OCI-LY7 (cell line): ENCODE results near the gene UNC13A. TPM values are rescaled to one million over a fixed set of nuclear protein-coding genes. Genes with fewer than 3 reads are reported as not detected.

Source experiments
- BruUV-seq: library from RNA; stranded (reverse); fragments of 400-500 nt; replicated peaks from 2 replicates; lab custom pipeline; 2021; lab: Mats Ljungman, UMichigan
- CTCF ChIA-PET: fragments of 300-600 bp; sonication (Branson Sonifier 250); formaldehyde crosslinking; loops from one replicate; lab custom pipeline; 2022; ENCODE audit warnings: antibody characterized with exemption; ENCODE audit not compliant: unreplicated experiment; lab: Charles Lee
- POLR2A ChIA-PET: fragments of 300-600 bp; sonication (Branson Sonifier 250); formaldehyde crosslinking; loops from one replicate; lab custom pipeline; 2022; ENCODE audit warnings: antibody characterized with exemption; lab: Charles Lee
- DNase-seq: peaks from one replicate; pipeline ENCODE4 v3.0.0-alpha.2; 2015; ENCODE audit warnings: low spot score
- H2AFZ ChIP-seq: fragments of 200-600 bp; sonication (generic), shearing (Covaris generic); 2 replicates; pipeline ENCODE4 v1.6.1; 2014; ENCODE audit warnings: mild to moderate bottlenecking, antibody characterized with exemption, low read length, moderate library complexity
- H3K27ac ChIP-seq: fragments of 200-600 bp; sonication (generic); 2 replicates; pipeline ENCODE4 v1.5.1; 2014; ENCODE audit warnings: mixed run types, low read depth, mild to moderate bottlenecking, moderate library complexity, low read length, inconsistent platforms; ENCODE audit not compliant: poor library complexity, severe bottlenecking
- H3K36me3 ChIP-seq: fragments of 200-600 bp; sonication (generic); 2 replicates; pipeline ENCODE4 v1.6.1; 2014; ENCODE audit warnings: mild to moderate bottlenecking, antibody characterized with exemption, low read length, moderate library complexity, mixed read lengths; ENCODE audit not compliant: insufficient read depth
- H3K4me1 ChIP-seq: fragments of 200-600 bp; sonication (generic); 2 replicates; pipeline ENCODE4 v1.5.1; 2014; ENCODE audit warnings: mild to moderate bottlenecking, low read length; ENCODE audit not compliant: insufficient read depth, poor library complexity, severe bottlenecking
- H3K4me2 ChIP-seq: fragments of 200-600 bp; sonication (generic); 2 replicates; pipeline ENCODE4 v1.6.1; 2014; ENCODE audit warnings: mild to moderate bottlenecking, low read length
- H3K4me3 ChIP-seq: fragments of 200-600 bp; sonication (generic); 2 replicates; pipeline ENCODE4 v1.5.1; 2014; ENCODE audit warnings: mild to moderate bottlenecking, low read depth, low read length; ENCODE audit not compliant: poor library complexity, severe bottlenecking
- H3K79me2 ChIP-seq: fragments of 200-600 bp; sonication (generic); 2 replicates; pipeline ENCODE4 v1.6.1; 2016; ENCODE audit warnings: low read depth, mild to moderate bottlenecking, low read length, moderate library complexity, mixed read lengths; ENCODE audit not compliant: insufficient read depth
- H3K9me2 ChIP-seq: fragments of 200-600 bp; sonication (generic); 2 replicates; pipeline ENCODE4 v1.6.1; 2016; ENCODE audit warnings: mild to moderate bottlenecking, low read length, mixed read lengths; ENCODE audit not compliant: insufficient read depth
- H3K9me3 ChIP-seq: fragments of 200-600 bp; sonication (generic); 2 replicates; pipeline ENCODE4 v1.6.1; 2014; ENCODE audit warnings: mild to moderate bottlenecking, mixed run types, low read length, mixed read lengths
- H4K20me1 ChIP-seq: fragments of 200-600 bp; sonication (generic); 2 replicates; pipeline ENCODE4 v1.6.1; 2014; ENCODE audit warnings: mild to moderate bottlenecking, antibody characterized with exemption, low read length, moderate library complexity, mixed read lengths; ENCODE audit not compliant: insufficient read depth
- EZH2phosphoT487 ChIP-seq: fragments of 200-600 bp; sonication (generic); IDR thresholded peaks from 2 replicates; pipeline ENCODE4 v1.6.1; 2018; ENCODE audit warnings: low read depth, borderline replicate concordance, mild to moderate bottlenecking, mixed run types, antibody characterized with exemption, low read length, moderate library complexity, mixed read lengths
- intact Hi-C: fragments of 100-400 bp; cut with micrococcal nuclease; formaldehyde crosslinking; loops from one replicate; pipeline ENCODE4 v1.10.0; 2022; ENCODE audit not compliant: unreplicated experiment
- total RNA-seq, 2 experiments: library from RNA; depleted of rRNA in 1 of 2; stranded (reverse); fragments of >200 nt in 1 of 2; shearing (Covaris generic) in 1 of 2; gene quantifications; 2 replicates each; pipeline ENCODE4 v1.2.3, GENCODE V29; 2014 to 2022
- TF ChIP-seq, protein P1 (sequence below): fragments of 200-600 bp; sonication (generic); conservative IDR thresholded peaks from 2 replicates; pipeline ENCODE4 v1.5.1; 2014; ENCODE audit warnings: mild to moderate bottlenecking, antibody characterized with exemption, low read length, moderate library complexity, mixed read lengths

Gene UNC13A
- total RNA-seq, 2 experiments from 2014 or later, result 0.72 to 0.92 TPM

- H3K79me2 ChIP-seq, result peaks cover 17% of the 10 kb centered on the region
- BruUV-seq, result no TSS peak
- peak overlapping the region; percentile 99 for H3K4me2 ChIP-seq
- H3K4me3 ChIP-seq, result peak overlapping the region; percentile 95
- H3K27ac ChIP-seq, result no peak overlapping the region
- H3K9me3 ChIP-seq, result no peaks in the 10 kb centered on the region
- H3K4me1 ChIP-seq, result peaks cover 33% of the 10 kb centered on the region
- H3K9me2 ChIP-seq, result no peaks in the 10 kb centered on the region
- no peak for DNase-seq
- H3K36me3 ChIP-seq, result peaks cover 38% of the 10 kb centered on the region; the same call in 1 of the 2 replicates
- no peak overlapping the region for H2AFZ ChIP-seq
- intact Hi-C loops, result no loop called here
- ChIA-PET POLR2A (interaction anchor here (0.6 to 1.2 kb wide), 2 partner anchors 14 to 16 kb away, joined by 3 to 4 read pairs; no protein-coding TSS in a partner anchor), CTCF (interaction anchor here (1.0 to 1.4 kb wide), 2 partner anchors 33 to 45 kb away, joined by 3 to 8 read pairs; no protein-coding TSS in a partner anchor)
- TF ChIP-seq, protein P1, sequence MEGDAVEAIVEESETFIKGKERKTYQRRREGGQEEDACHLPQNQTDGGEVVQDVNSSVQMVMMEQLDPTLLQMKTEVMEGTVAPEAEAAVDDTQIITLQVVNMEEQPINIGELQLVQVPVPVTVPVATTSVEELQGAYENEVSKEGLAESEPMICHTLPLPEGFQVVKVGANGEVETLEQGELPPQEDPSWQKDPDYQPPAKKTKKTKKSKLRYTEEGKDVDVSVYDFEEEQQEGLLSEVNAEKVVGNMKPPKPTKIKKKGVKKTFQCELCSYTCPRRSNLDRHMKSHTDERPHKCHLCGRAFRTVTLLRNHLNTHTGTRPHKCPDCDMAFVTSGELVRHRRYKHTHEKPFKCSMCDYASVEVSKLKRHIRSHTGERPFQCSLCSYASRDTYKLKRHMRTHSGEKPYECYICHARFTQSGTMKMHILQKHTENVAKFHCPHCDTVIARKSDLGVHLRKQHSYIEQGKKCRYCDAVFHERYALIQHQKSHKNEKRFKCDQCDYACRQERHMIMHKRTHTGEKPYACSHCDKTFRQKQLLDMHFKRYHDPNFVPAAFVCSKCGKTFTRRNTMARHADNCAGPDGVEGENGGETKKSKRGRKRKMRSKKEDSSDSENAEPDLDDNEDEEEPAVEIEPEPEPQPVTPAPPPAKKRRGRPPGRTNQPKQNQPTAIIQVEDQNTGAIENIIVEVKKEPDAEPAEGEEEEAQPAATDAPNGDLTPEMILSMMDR, result no peak
- no peak for TF ChIP-seq EZH2phosphoT487
- peaks cover 5% of the 10 kb centered on the region; the same call in 1 of the 2 replicates for H4K20me1 ChIP-seq
Measured at GRCh38 chr19:17721111-17721628, 33.0 kb upstream of the UNC13A start.

DNA sequence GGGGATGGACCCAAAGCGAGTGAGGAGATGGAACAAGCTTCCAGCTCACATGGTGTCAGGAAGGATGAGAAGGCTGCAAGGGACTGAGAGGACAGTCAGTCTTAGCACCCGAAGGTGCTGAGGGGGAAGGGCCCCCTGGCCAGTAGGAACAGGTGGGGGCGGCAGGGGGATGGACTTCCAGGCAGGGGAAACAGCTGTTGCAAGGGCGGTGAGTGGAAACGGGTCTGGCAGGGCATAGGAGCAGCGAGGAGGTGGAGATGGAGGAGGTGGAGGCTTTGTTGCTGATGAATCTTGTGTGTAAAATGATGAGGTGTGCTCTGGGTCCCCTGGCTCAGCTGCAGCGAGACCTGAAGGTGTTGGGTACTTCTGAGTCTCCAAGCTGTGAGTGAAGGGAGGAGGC lies 32.3 kb upstream of the UNC13A start:
- Histone ChIP-seq H3K4me3 (peak overlapping the region; percentile 95), H4K20me1 (peaks cover 5% of the 10 kb centered on the region; the same call in 1 of the 2 replicates), H3K79me2 (peaks cover 17% of the 10 kb centered on the region), H3K36me3 (peaks cover 32% of the 10 kb centered on the region; the same call in 1 of the 2 replicates), H3K9me3 (no peaks in the 10 kb centered on the region), H3K4me1 (peaks cover 33% of the 10 kb centered on the region), H3K4me2 (peak overlapping the region; percentile 99), H3K27ac (no peak overlapping the region), H3K9me2 (no peaks in the 10 kb centered on the region), H2AFZ (no peak overlapping the region)
- CTCF ChIA-PET, result interaction anchor here (1.0 to 1.4 kb wide), 2 partner anchors 33 to 46 kb away, joined by 3 to 8 read pairs; no protein-coding TSS in a partner anchor
- no peak for TF ChIP-seq EZH2phosphoT487
- TF ChIP-seq, protein P1, result no peak
- POLR2A ChIA-PET, result interaction anchor here (0.6 to 2.1 kb wide), 4 partner anchors 15 to 30 kb away, joined by 3 to 8 read pairs (median 5); partner anchors contain the start of gene FCHO1
- intact Hi-C loops, result no loop called here
- DNase-seq, result no peak
- no TSS peak for BruUV-seq
